HFF-Myc (cell line): ENCODE results near the gene POU2F3.

Experiments
- DNase-seq: peaks from one replicate; pipeline ENCODE4 v3.0.0-alpha.2; 2011; ENCODE audit warnings: low read depth; ENCODE audit errors: extremely low read depth
- H3K4me3 ChIP-seq: replicated peaks from 2 replicates; pipeline ENCODE4 v1.5.1; 2011; ENCODE audit warnings: low read depth, mild to moderate bottlenecking, control low read depth, low read length
- TF ChIP-seq, protein P1 (sequence below): IDR thresholded peaks from 2 replicates; pipeline ENCODE4 v1.5.1; 2012; ENCODE audit warnings: mild to moderate bottlenecking, low read depth, low read length, control low read depth; ENCODE audit errors: missing control alignments

POU2F3 gene

GRCh38 chr11:120304526-120304925 is 64.6 kb downstream of the POU2F3 start:
- TF ChIP-seq, protein P1, sequence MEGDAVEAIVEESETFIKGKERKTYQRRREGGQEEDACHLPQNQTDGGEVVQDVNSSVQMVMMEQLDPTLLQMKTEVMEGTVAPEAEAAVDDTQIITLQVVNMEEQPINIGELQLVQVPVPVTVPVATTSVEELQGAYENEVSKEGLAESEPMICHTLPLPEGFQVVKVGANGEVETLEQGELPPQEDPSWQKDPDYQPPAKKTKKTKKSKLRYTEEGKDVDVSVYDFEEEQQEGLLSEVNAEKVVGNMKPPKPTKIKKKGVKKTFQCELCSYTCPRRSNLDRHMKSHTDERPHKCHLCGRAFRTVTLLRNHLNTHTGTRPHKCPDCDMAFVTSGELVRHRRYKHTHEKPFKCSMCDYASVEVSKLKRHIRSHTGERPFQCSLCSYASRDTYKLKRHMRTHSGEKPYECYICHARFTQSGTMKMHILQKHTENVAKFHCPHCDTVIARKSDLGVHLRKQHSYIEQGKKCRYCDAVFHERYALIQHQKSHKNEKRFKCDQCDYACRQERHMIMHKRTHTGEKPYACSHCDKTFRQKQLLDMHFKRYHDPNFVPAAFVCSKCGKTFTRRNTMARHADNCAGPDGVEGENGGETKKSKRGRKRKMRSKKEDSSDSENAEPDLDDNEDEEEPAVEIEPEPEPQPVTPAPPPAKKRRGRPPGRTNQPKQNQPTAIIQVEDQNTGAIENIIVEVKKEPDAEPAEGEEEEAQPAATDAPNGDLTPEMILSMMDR = no peak
- DNase-seq = no peak
- no peak overlapping the region for H3K4me3 ChIP-seq

GRCh38 chr11:120305286-120305685 is 65.3 kb downstream of the POU2F3 start:
- DNase-seq = no peak
- TF ChIP-seq, protein P1 = no peak
- H3K4me3 ChIP-seq = no peak overlapping the region

GRCh38 chr11:120306519-120307242 is 66.7 kb downstream of the POU2F3 start:
- DNase-seq = peak; percentile 66
- no peak overlapping the region for H3K4me3 ChIP-seq
- TF ChIP-seq, protein P1 = peak; percentile 81

- no peak for DNase-seq
- TF ChIP-seq, protein P1 = no peak
- no peak overlapping the region for H3K4me3 ChIP-seq
These were observed 67.5 kb downstream of the POU2F3 start for GRCh38 chr11:120307476-120307875.

DNA sequence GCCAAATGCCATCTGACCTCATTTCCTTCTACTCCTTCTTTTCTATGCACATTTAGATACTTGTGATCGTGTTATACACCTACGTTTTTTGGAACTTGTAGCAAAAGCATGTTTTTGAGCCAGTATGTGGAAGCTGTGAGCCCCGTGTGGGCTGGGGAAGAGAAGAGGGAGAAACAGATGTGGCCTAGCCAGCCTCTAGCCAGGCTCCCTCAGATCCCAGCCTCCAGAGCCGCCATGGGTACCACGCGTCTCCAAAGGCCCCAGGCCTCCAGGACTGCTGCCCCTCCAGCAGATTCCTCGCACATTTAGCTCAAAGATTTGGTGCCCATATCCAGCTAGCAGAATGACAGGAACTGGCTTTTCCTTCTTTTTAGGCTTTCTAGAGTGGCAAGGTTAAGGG is 68.1 kb downstream of the POU2F3 start:
- no peak overlapping the region for H3K4me3 ChIP-seq
- no peak for DNase-seq
- TF ChIP-seq, protein P1 = no peak

- DNase-seq = no peak
- H3K4me3 ChIP-seq = no peak overlapping the region
- TF ChIP-seq, protein P1 = no peak
These were observed 70.9 kb downstream of the POU2F3 start for GRCh38 chr11:120310870-120311269.

DNA sequence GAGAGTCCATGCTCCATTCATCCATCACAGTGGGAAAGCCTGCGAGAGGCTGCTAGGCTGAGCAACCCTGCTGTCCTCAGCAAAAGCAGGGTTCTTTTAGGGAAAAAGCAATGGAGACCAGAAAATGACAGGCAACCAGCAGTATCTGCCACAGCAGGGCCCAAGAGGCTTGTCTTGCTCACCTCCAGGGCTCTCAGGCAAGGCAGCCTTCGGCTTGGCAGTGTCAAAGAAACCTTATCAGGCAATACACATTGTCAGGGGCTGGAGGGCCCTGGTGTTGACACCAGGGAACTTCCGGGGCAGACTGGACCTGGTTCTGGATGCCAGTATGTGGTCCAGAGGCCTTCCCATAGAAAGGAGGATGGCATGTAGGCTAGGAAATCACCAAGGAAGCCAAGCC is 74.9 kb downstream of the POU2F3 start:
- no peak for DNase-seq
- TF ChIP-seq, protein P1 = no peak
- H3K4me3 ChIP-seq = no peak overlapping the region
